Neural progenitor cell (in vitro differentiated cells): ENCODE data around the gene PSMB7. TPM values are rescaled to one million over a fixed set of nuclear protein-coding genes. Genes with fewer than 3 reads are reported as not detected.

Experiments used
- DNase-seq: peaks from one replicate; pipeline ENCODE4 v3.0.0-alpha.2; 2016; ENCODE audit warnings: low spot score
- H2AFZ ChIP-seq: fragments of 200-600 bp; sonication (generic); replicated peaks from 2 replicates; pipeline ENCODE4 v1.6.1; 2016; ENCODE audit warnings: antibody characterized with exemption
- H3F3A ChIP-seq: fragments of 200-600 bp; sonication (generic); 2 replicates; pipeline ENCODE4 v1.6.1; 2016; ENCODE audit warnings: antibody characterized with exemption, low read depth
- H3K27ac ChIP-seq: fragments of 200-600 bp; sonication (generic); 2 replicates; pipeline ENCODE4 v1.5.1; 2016; ENCODE audit warnings: mild to moderate bottlenecking
- H3K27me3 ChIP-seq: fragments of 200-600 bp; sonication (generic); 2 replicates; pipeline ENCODE4 v1.6.1; 2016; ENCODE audit warnings: mild to moderate bottlenecking, moderate library complexity
- H3K36me3 ChIP-seq: fragments of 200-600 bp; sonication (generic); 2 replicates; pipeline ENCODE4 v1.5.1; 2016
- H3K4me1 ChIP-seq: fragments of 200-600 bp; sonication (generic); 2 replicates; pipeline ENCODE4 v1.6.1; 2016; ENCODE audit warnings: mixed run types
- H3K4me2 ChIP-seq: fragments of 200-600 bp; sonication (generic); 2 replicates; pipeline ENCODE4 v1.6.1; 2016
- H3K4me3 ChIP-seq: fragments of 200-600 bp; sonication (generic); 2 replicates; pipeline ENCODE4 v1.5.1; 2016
- H3K79me2 ChIP-seq: fragments of 200-600 bp; sonication (generic); 2 replicates; pipeline ENCODE4 v1.6.1; 2016; ENCODE audit warnings: low read depth
- H3K9ac ChIP-seq: fragments of 200-600 bp; sonication (generic); 2 replicates; pipeline ENCODE4 v1.6.1; 2016
- H3K9me3 ChIP-seq: fragments of 200-600 bp; sonication (generic); 2 replicates; pipeline ENCODE4 v1.5.1; 2016; ENCODE audit warnings: low read depth
- H4K20me1 ChIP-seq: fragments of 200-600 bp; sonication (generic); 2 replicates; pipeline ENCODE4 v1.6.1; 2016; ENCODE audit warnings: low read depth
- H3K27ac Mint-ChIP-seq: 3 replicates; pipeline ENCODE4 v1.8.0; 2021; ENCODE audit warnings: mixed read lengths
- H3K27me3 Mint-ChIP-seq: 2 replicates; pipeline ENCODE4 v1.8.0; 2022; ENCODE audit warnings: low read depth, mild to moderate bottlenecking, inconsistent platforms, moderate library complexity, mixed read lengths; ENCODE audit not compliant: insufficient read depth
- H3K36me3 Mint-ChIP-seq: 3 replicates; pipeline ENCODE4 v1.8.0; 2021; ENCODE audit warnings: mixed read lengths
- H3K4me1 Mint-ChIP-seq: 3 replicates; pipeline ENCODE4 v1.8.0; 2021; ENCODE audit warnings: mixed read lengths
- H3K4me3 Mint-ChIP-seq: 3 replicates; pipeline ENCODE4 v1.8.0; 2021; ENCODE audit warnings: mild to moderate bottlenecking, moderate library complexity, mixed read lengths
- H3K9me3 Mint-ChIP-seq: 3 replicates; pipeline ENCODE4 v1.8.0; 2020; ENCODE audit warnings: mixed read lengths
- EZH2 ChIP-seq: fragments of 200-600 bp; sonication (generic); IDR thresholded peaks from 2 replicates; pipeline ENCODE4 v1.6.1; 2017; ENCODE audit warnings: antibody characterized with exemption, mild to moderate bottlenecking, moderate library complexity
- EZH2phosphoT487 ChIP-seq: fragments of 200-600 bp; sonication (generic); IDR thresholded peaks from 2 replicates; pipeline ENCODE4 v1.6.1; 2017; ENCODE audit warnings: antibody characterized with exemption
- total RNA-seq: library from RNA; depleted of rRNA; stranded (reverse); fragments of >200 nt; gene quantifications from 2 replicates; pipeline ENCODE4 v1.2.3, GENCODE V29; 2015; ENCODE audit warnings: low replicate concordance
- TF ChIP-seq, protein P1 (sequence below): fragments of 200-600 bp; sonication (generic); IDR thresholded peaks from 2 replicates; pipeline ENCODE4 v1.5.1; 2017; ENCODE audit warnings: antibody characterized with exemption, mild to moderate bottlenecking

PSMB7 gene
- total RNA-seq, 1 donor from 2014 or later = 249 TPM

DNA sequence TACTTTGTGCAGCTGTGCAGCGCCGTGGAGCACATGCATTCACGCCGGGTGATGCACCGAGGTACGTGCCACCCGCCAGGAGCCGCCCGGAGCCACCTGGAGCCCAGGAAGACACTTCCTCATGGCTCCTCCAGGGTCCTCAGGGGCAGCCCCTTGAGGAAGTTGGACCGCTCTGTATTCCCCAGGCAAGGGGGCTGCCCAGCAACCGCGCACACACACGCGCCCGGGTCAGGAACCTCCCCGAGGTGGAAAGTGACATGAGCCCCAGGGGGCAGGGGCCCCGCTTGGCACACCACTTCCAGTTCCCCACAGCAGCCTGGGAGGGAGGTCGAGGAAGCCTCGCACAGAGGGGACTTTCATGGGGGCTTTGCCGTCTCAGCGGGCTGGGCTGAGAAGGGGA lies 88.9 kb downstream of the PSMB7 start:
- Mint-ChIP-seq H3K9me3 (no peaks in the 10 kb centered on the region), H3K36me3 (peaks cover 1% of the 10 kb centered on the region), H3K27me3 (peaks cover 2% of the 10 kb centered on the region), H3K4me1 (peaks cover 8% of the 10 kb centered on the region), H3K4me3 (no peak overlapping the region), H3K27ac (no peak overlapping the region)
- no peak overlapping the region for H3K9ac ChIP-seq
- H3K79me2 ChIP-seq = no peaks in the 10 kb centered on the region
- H3K27ac ChIP-seq = no peak overlapping the region
- no peaks in the 10 kb centered on the region for H3K4me1 ChIP-seq
- H2AFZ ChIP-seq = no peak overlapping the region
- no peak overlapping the region for H3K4me3 ChIP-seq
- H3K9me3 ChIP-seq = no peaks in the 10 kb centered on the region
- H3K36me3 ChIP-seq = no peaks in the 10 kb centered on the region
- H4K20me1 ChIP-seq = peaks cover 4% of the 10 kb centered on the region
- no peak for DNase-seq
- no peaks in the 10 kb centered on the region for H3K27me3 ChIP-seq
- TF ChIP-seq EZH2phosphoT487 (no peak), EZH2 (no peak)
- TF ChIP-seq, protein P1, sequence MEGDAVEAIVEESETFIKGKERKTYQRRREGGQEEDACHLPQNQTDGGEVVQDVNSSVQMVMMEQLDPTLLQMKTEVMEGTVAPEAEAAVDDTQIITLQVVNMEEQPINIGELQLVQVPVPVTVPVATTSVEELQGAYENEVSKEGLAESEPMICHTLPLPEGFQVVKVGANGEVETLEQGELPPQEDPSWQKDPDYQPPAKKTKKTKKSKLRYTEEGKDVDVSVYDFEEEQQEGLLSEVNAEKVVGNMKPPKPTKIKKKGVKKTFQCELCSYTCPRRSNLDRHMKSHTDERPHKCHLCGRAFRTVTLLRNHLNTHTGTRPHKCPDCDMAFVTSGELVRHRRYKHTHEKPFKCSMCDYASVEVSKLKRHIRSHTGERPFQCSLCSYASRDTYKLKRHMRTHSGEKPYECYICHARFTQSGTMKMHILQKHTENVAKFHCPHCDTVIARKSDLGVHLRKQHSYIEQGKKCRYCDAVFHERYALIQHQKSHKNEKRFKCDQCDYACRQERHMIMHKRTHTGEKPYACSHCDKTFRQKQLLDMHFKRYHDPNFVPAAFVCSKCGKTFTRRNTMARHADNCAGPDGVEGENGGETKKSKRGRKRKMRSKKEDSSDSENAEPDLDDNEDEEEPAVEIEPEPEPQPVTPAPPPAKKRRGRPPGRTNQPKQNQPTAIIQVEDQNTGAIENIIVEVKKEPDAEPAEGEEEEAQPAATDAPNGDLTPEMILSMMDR = no peak
- no peaks in the 10 kb centered on the region for H3F3A ChIP-seq
- no peak overlapping the region for H3K4me2 ChIP-seq

DNA sequence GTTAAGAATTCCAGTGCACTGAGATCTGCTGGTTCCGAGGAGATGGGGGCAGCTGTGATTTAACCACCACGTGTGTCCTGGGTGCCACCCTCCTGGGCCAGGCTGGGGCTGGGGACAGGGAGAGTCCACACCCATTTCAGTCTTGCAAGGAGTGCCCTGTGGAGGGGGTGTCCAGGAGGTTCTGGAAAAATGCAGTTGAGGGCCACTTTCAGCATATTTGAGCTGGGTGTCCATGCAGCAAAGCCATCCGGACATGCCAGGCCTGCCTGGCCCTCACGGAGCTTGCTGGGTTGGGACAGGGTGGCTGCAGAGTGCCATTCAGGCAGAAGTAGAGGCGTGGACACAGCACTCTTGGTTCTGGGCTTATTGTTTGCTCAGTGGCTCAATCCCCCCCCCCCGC lies 89.4 kb downstream of the PSMB7 start:
- no peaks in the 10 kb centered on the region for H3K9me3 ChIP-seq
- Mint-ChIP-seq H3K4me3 (no peak overlapping the region), H3K9me3 (no peaks in the 10 kb centered on the region), H3K36me3 (peaks cover 1% of the 10 kb centered on the region), H3K27ac (no peak overlapping the region), H3K4me1 (peaks cover 8% of the 10 kb centered on the region), H3K27me3 (peaks cover 2% of the 10 kb centered on the region)
- no peaks in the 10 kb centered on the region for H3K4me1 ChIP-seq
- no peak overlapping the region for H3K4me2 ChIP-seq
- no peak overlapping the region for H3K27ac ChIP-seq
- H3K36me3 ChIP-seq = no peaks in the 10 kb centered on the region
- H2AFZ ChIP-seq = no peak overlapping the region
- H3K9ac ChIP-seq = no peak overlapping the region
- TF ChIP-seq EZH2 (no peak), EZH2phosphoT487 (no peak)
- TF ChIP-seq, protein P1 = no peak
- DNase-seq = no peak
- H4K20me1 ChIP-seq = peaks cover 4% of the 10 kb centered on the region
- no peaks in the 10 kb centered on the region for H3K79me2 ChIP-seq
- no peak overlapping the region for H3K4me3 ChIP-seq
- H3K27me3 ChIP-seq = no peaks in the 10 kb centered on the region
- H3F3A ChIP-seq = no peaks in the 10 kb centered on the region

DNA sequence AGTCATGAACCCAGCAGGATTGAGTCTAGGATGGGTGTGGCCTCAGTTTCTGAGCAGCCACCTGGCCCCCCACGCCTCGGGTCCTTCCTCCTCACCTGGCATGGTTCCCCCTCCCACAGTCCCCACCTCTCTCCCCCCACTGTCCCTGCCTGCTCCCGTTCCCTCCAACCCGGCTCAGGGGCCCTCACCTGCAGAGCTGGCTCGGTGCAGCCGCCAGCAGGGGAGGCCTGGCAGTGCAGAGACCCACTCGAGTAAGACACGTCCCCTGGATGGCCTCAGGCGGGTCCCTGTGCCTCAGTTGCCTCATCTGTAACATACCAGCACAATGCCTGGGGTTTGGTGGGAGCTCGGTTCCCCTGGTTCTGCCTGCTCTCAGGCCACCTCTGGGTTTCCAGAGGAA lies 91.3 kb downstream of the PSMB7 start:
- Mint-ChIP-seq H3K4me3 (no peak overlapping the region), H3K4me1 (peaks cover 4% of the 10 kb centered on the region), H3K27me3 (peaks cover 2% of the 10 kb centered on the region), H3K27ac (no peak overlapping the region), H3K9me3 (no peaks in the 10 kb centered on the region), H3K36me3 (peaks cover 2% of the 10 kb centered on the region)
- no peaks in the 10 kb centered on the region for H3K9me3 ChIP-seq
- no peak overlapping the region for H3K4me2 ChIP-seq
- no peaks in the 10 kb centered on the region for H3K27me3 ChIP-seq
- H3F3A ChIP-seq = no peaks in the 10 kb centered on the region
- H3K79me2 ChIP-seq = no peaks in the 10 kb centered on the region
- no peaks in the 10 kb centered on the region for H3K4me1 ChIP-seq
- no peak overlapping the region for H2AFZ ChIP-seq
- no peaks in the 10 kb centered on the region for H4K20me1 ChIP-seq
- no peak overlapping the region for H3K27ac ChIP-seq
- no peaks in the 10 kb centered on the region for H3K36me3 ChIP-seq
- no peak for TF ChIP-seq EZH2phosphoT487
- TF ChIP-seq EZH2 = no peak
- TF ChIP-seq, protein P1 = no peak
- DNase-seq = no peak
- H3K4me3 ChIP-seq = no peak overlapping the region
- no peak overlapping the region for H3K9ac ChIP-seq
